KBM-7 (cell line): ENCODE data around the gene PDE8A.
"Not testable (repeated sequence)": the region's sequence is repeated elsewhere in the genome, so short reads cannot be mapped to it uniquely, and the experiment has no call there.

Source experiments
- DNase-seq: peaks from one replicate; pipeline ENCODE4 v3.0.0-alpha.2; 2015
- in situ Hi-C: fragments of 300-500 bp; cut with MboI; formaldehyde crosslinking; loops from 2 replicates; pipeline ENCODE4 v1.14.3; 2020; ENCODE audit warnings: low sequenced_read_pairs, low pct_unique_long_range_greater_than_20kb, mixed read lengths

The PDE8A gene

DNA sequence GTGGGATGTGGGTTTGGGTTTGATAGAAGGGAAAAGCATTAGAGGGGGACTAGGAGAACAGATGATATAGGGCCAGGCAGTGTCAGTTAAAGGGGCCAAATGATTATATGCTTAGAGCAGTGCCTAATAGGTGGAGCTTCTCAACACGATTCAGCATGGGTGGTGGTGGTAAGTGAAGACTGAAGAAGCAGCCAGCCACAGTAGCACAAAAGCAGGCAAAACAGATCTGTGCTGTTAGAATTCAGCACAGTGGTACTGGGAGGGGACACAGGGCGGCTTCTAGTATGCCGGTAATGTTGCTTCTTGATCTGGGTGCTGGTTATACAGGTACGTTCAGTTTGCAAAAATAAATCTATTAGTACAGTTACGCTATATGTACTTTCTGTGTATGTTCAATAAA, 25.5 kb downstream of the PDE8A start:
- in situ Hi-C loops: no loop called here
- no peak for DNase-seq

DNA sequence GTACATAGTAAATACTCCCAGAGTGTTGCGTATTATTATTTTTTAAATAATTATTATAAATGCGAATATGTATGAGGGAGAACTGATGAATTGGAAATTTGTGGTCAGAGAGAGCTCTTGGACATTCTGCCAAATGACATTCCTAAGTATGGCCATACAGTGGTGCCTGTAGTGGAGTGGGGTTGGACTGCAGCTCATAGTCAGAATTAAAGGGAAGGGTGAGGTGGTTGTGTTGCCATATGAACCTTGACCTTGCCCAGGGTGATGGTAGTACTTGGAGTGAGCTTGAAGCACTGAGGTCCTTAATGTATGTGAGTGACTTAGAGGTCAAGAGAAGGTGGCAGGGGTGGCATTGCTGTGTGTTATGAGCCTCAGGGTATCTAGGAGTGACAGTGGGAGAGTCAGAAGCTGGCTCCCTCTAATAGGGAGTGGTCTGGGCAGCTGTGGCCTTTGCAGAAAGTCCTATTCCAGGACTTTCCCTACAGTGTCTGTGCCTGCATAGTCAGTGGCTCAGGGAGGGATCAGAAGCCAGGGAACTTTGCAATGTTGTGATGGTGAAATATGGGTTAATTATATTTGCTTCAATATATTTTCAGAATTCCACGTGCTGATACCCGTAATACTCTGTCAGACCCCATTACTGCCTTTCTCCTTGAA, 26.2 kb downstream of the PDE8A start:
- no peak for DNase-seq
- in situ Hi-C loops: no loop called here

DNA sequence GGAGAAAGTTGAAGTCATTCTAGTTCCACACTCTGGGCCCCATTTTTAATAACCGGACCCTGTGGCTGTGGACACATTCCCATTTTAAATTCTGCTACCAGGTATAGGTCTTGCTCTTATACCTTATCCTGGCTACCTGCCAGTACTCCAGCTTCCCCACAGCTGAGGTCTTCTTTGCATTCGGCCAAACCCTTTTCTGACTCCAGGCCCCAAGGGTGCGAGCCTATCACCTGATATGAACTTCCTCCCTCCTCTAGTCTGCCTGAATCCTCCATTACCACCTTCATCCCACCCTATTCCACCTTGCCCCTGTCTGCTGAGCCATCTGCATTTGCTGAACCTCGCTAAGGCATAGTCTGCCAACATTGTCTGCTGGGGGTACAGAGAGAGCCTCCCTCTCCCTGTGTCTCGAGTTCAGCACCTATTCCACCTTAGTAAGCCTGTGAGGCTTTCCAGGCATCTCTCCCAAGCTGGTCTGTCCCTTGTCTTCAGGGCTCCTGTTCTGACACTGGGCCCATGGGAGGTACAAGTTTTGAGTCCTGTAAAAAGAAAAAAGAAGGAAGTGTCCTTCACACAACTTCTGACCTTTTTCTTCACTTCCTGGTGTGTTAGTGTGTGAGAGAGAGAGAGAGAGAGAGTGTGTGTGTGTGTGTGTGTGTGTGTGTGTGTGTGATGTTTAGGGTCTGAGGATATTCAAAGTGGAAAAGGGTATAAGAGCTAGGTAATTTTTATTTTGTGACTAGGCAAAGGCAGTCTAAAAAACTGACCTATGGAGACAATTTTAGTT, 27.0 kb downstream of the PDE8A start:
- in situ Hi-C loops: no loop called here
- peak; percentile 75 for DNase-seq

DNA sequence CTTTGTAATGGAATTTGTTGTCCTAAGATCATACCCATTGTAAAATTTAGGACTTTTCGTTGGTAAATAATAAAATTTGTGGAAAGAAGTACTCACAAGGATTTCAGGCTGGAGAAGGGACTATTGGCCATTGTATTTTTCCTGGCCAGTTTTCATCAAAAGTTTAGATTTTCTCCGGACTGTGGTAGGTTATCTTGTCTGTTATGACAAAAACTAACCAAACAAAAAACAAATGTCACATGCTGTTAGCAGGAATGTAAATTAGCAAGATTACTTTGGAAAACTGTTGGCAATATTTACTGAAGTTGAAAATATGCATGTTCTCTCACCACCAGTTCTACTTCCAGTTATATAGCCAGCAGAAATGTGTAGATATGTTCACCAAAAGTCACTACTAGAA, 27.8 kb downstream of the PDE8A start:
- in situ Hi-C loops: no loop called here
- DNase-seq: no peak

DNA sequence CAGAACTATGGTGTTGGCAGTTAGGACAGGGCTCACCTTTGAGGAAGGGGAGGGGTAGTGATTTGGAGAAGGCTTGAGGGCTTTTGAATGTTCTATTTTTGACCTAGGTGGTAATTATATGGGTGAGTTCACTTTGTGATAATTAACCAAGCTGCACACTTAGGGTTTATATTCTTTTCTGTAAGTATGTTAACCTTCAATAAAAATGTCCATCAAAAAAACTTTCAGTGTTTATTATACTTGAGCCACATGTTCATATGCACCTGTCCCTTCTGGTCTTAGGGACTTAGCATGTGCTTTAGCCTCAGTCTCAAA, 28.4 kb downstream of the PDE8A start:
- no peak for DNase-seq
- in situ Hi-C loops: no loop called here

DNA sequence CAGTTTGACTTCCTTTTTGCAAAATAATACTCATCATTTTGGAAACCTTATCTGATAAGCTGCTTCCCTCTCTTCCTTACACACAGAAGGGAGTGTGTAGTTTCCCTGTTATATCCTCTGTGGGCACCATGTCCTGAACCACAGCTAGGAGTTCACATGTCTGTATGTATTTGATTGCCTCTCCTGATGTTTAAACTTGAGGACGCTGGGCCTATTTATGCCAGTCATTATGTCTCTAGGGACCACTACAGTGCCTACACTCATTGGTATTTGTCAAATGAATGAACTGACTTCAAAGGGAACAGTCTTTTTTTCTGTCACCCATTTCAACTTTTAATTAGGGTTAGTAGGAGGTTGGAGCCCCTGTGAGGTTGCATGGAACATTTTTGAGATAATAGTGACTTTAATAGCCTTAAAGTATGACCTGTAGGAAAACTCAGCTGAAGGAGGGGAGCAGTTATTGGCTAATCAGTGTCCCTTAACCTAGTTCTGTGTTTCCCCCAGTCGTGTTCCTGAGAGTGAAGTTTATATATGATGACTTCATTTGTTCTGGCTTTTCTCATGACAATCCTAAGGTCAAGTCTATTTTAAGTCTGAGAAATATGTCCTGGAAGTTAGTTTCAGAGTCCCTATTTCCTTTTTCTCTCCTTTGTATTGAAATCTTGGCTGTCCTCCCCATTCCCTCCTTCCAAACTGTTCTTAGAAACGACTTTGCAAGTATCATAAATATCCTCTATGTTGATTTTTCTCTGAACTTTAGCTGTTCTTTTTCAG, 28.9 kb downstream of the PDE8A start:
- in situ Hi-C loops: no loop called here
- peak; percentile 77 for DNase-seq

DNA sequence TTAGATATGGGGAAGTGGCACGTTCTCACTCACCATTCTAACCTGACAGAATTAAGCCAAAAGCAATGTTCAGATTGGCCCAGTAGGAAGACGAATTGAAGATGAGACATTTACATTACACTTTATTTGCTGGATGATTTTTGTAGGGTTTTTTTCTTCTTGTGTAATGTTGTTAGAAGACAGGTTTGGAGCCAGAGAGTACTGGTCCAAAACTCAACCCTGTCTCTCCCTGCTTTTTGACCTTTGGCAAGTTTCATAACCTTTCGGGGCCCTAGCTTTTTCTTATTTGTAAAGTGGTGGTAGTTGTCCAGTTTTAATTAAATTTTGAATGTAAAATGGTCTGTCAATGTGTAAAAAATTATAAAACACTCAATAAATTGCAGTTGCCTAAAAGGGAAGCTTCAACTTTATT, 29.5 kb downstream of the PDE8A start:
- in situ Hi-C loops: no loop called here
- DNase-seq: no peak

DNA sequence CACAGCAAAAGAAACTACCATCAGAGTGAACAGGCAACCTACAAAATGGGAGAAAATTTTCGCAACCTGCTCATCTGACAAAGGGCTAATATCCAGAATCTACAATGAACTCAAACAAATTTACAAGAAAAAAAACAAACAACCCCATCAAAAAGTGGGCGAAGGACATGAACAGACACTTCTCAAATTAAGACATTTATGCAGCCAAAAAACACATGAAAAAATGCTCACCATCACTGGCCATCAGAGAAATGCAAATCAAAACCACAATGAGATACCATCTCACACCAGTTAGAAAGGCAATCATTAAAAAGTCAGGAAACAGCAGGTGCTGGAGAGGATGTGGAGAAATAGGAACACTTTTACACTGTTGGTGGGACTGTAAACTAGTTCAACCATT, 30.1 kb downstream of the PDE8A start:
- in situ Hi-C loops, DNase-seq: not testable (repeated sequence)

DNA sequence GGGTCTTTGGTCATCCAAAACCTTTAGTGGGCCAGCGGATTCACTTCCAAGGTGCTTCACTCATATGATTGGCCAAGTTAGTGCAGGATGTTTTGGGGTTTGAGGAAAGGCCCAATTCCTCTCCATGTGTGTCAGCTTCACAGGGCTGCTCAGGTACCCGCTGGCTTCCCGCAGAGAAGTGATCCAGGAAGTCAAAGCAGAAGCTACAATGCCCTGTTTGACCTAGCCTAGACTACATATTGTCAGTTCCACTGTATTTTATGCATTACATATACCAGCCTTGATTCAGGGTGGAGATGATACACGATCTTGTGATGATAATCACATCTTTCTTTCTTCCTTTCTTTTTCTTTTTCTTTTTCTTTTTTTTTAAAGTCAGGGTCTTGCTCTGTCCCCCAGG, 32.1 kb downstream of the PDE8A start:
- in situ Hi-C loops: no loop called here
- DNase-seq: no peak

DNA sequence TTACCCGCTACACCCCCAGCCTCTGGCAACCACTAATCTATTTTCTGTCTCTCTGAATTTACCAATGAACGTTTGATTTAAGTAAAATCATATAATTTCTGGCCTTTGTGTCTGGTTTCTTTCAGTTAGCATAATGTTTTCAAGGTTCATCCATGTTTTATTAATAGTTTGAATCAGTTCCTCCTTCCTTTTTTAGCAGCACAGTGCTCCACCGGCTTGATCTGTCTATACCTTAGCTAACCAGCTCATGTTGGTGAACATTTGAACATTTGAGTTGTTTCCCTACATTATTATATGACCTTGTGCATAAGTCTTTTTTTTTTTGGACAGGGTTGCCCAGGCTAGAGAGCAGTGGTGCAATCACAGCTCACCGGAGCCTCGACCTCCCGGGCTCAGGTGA, 33.3 kb downstream of the PDE8A start:
- in situ Hi-C loops: no loop called here
- no peak for DNase-seq

DNA sequence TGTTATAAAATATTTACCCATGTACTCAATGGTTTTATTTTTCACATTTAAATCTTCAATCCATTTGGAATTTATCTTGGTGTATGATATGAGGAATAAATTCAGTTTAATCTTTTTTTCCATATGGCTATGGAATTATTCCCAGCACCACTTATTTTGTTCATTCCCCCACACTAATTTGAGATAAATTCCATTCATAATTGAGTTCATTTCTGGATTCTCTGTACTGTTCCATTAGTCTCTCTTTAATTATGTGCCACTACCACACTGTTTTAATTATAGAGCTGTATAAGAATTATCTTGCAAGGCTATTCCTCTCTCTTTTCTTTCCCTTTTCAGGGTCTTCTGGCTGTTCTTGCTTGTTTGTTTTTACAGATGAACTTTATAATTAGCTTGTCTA, 34.6 kb downstream of the PDE8A start:
- DNase-seq: no peak
- in situ Hi-C loops: no loop called here

DNA sequence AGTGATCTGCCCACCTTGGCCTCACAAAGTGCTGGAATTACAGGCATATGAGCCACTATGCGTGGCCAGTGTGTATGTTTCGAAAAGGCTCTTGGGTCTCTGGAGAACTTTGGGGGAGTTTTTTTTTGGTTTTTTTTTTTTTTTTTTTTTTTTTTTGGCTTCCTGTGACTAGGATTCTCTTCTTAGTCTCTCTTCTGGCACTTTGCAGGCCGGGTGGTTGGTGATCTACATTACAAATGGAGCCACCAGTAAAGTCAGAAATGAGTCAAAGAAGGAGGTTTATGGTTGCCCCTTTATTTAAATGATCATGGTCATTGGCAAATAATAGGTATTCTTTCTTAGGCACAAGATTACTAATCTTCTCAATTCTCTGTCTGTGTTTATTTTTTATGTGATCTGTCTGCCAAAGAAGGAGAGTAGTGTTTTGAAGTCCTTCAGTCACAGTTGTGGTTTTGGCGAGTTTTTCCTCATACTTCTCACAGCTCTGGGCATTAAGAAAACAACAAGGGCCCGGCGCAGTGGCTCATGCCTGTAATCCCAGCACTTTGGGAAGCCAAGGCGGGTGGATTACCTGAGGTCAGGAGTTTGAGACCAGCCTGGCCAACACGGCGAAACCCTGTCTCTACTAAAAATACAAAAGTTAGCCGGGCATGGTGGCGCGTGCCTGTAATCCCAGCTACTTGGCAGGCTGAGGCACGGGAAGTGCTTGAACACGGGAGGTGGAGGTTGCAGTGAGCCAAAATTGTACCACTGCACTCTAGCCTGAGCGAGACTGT, 38.3 kb downstream of the PDE8A start:
- no peak for DNase-seq
- in situ Hi-C loops: no loop called here

DNA sequence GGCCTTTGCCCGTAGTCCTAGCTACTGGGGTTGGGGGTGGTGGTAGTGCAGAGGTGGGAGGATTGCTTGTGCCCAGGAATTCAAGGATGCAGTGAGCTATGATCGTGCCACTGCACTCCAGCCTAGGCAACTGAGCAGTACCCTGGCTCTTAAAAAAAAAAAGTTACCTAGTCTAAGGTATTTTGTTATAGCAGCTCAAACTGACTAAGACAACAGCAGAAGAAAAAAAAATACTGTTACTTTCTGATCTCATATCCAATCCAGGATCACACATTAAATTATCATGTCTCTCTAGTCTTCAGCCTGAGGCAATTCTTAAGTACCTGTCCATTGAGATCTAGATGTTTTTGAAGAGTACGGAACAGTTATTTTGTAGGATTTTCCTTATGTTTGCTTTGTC, 39.8 kb downstream of the PDE8A start:
- in situ Hi-C loops: no loop called here
- DNase-seq: no peak

DNA sequence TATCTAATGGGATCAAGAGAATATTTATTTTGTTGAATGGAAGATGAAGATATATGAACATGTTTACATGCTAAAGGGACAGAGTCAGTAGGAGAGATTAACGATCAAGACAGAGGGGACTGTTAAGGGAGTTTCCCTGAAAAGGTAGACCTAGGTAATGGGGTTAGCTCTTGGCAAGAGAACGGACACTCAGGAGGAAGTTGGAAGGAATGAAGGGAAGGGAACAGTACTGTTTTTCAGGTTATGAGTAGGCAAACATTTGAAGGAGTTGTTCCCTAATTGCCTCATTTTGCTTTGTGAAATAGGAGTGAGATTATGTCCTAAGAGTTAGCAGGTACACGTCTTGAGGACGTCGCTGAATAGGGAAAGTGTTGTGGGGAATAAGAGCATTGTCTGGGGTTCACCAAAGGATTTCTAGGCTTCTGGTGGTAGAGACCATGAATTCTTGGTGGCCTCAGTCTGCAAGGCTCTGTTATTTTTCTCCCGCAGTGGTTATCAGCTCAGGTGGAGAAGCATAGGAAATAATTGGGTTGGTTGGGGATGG, 41.3 kb downstream of the PDE8A start:
- in situ Hi-C loops: no loop called here
- no peak for DNase-seq

DNA sequence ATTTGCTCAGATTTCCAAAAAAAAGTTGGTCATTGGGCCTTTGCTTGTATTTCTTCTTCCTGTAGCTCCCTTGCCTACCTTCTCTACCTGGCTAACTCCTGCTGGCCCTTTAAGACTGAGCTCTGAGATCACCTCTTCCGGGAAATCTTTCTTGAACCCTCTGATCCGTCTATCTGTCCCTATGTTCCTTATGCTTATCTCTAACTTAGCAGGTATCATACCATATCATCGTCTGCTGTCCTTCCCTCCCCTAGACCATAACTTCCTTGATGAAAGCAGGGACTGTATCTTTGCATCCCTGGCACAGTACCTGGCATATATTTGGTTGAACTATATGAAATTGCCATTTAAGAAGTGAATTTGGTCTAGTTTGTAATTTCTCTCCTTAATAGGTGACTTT, 42.3 kb downstream of the PDE8A start:
- DNase-seq: no peak
- in situ Hi-C loops: no loop called here

DNA sequence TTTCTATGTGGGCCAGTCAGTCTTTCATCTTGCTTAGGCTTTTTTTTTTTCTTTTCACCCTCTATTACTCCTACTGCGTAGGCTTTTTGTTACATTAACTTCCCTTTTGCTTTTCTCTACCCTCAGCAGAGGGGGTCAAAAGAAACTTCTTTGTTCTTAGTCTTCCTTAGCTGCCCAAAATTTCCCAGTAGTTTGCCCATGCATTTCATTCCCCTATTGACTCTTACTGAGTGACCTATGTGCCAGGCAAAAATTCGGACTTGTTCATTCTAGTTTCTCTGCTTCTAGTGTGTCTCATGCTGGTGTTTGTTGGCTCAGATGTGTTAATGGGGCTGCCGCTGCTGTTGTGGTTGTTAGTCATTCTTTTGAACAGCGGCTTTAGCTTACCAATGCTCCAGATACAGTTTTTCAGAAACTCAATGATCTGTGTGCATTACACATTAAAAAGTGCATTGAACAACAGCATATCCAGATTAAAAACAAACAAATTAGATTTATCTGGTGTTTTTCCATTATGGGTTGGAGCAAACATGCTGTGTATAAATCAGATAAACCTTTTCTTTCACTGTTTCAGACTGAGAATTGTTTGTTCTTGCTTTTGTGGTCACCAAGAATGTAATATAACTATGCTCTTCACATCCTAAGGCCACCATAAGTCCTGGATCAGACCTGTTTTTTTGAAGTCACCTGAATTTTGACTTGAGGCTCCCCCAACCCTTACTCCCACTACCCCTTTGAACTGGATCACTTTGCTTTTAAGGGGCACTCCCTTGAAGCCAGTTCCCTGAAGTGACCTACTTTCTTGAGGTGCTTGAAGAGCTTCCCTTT, 43.1 kb downstream of the PDE8A start:
- in situ Hi-C loops: no loop called here
- peak; percentile 51 for DNase-seq

DNA sequence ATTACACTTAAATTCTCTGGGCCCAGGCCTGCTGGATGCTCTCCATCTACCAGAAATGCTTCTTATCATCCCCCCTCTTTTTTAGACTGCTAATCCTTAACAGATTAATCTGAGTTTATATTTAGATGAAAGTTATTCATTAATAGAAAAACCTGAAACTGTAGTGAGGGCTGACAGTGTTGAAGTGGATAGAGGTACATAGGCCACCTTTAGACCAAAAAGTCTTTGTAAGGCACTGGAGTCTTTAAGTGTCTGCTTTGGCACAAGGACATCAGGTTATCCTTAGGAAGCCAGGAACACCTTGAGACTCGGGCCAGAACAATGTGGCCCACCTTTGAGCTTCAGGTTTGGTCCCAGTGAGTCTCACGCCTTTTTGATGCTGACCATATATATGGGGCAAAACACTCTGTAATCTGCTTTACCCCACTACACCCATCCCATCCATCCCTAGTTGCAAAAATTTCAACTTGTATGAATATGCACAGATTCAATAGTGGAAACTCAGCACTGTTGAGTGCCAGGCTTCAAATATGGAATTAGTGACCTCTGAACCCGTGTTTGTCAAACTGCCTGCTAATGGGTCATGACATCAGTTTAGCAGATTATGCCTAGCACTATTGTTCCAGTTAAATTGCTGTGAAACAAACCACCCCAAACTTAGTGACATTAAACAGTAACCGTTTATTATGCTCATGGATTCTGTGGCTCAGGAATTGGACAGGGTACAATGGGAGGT, 44.0 kb downstream of the PDE8A start:
- in situ Hi-C loops: no loop called here
- no peak for DNase-seq
